Measurements from ENCODE around the gene ISM2. TPM values are rescaled to one million over a fixed set of nuclear protein-coding genes. Genes with fewer than 3 reads are reported as not detected.
A peak's percentile ranks its signal among the peaks of the same experiment; 100 is the strongest.

Gene ISM2
- total RNA-seq, 3 donors from 2014 or later, result 0.10 to 0.98 TPM; not detected in 1

GRCh38 chr14:77458249-77458950 lies 40.2 kb downstream of the ISM2 start:
- Histone ChIP-seq H3K4me1 (ENCODE audit: low read depth) (peaks cover 16% of the 10 kb centered on the region), H3K36me3 (ENCODE audit: low read depth) (peaks cover 7% of the 10 kb centered on the region), H3K9me3 (no peaks in the 10 kb centered on the region), H3K4me3 (peak overlapping the region; percentile 94)
- no peak for TF ChIP-seq CTCF (IDR thresholded peaks at IDR 0.05)
- DNase-seq (peak; percentile 57 to 65 (median 59)), ATAC-seq (peak; percentile 43)
- intact Hi-C loops (cut with DNase I, micrococcal nuclease), result no loop called here

GRCh38 chr14:77457522-77458248 lies 40.9 kb downstream of the ISM2 start, which contains the start of the genes AHSA1 and VIPAS39:
TSS of gene AHSA1 (plus strand) at chr14:77458093. CDS start at chr14:77458190, 97 bp downstream.
TSS of gene VIPAS39 (minus strand) at chr14:77457601. CDS start at chr14:77454102, 3,499 bp downstream.
- Histone ChIP-seq H3K4me1 (ENCODE audit: low read depth) (peaks cover 16% of the 10 kb centered on the region), H3K36me3 (ENCODE audit: low read depth) (peaks cover 6% of the 10 kb centered on the region), H3K9me3 (no peaks in the 10 kb centered on the region), H3K4me3 (peak within 1 kb of the TSS; percentile 94)
- TF ChIP-seq CTCF (IDR thresholded peaks at IDR 0.05), result no peak
- intact Hi-C loops (cut with DNase I, micrococcal nuclease), result no loop called here
- DNase-seq, result peak; percentile 90 to 97 (median 95)
- peak; percentile 96 for ATAC-seq

GRCh38 chr14:77457115-77457521 lies 41.5 kb downstream of the ISM2 start:
- H3K9me3 ChIP-seq, result no peaks in the 10 kb centered on the region
- intact Hi-C loops (cut with DNase I, micrococcal nuclease), result no loop called here
- no peak for DNase-seq
- H3K36me3 ChIP-seq (ENCODE audit: low read depth), result no peaks in the 10 kb centered on the region
- peak overlapping the region; percentile 94 for H3K4me3 ChIP-seq
- peak; percentile 11 for ATAC-seq
- TF ChIP-seq CTCF (IDR thresholded peaks at IDR 0.05), result no peak
- peaks cover 16% of the 10 kb centered on the region for H3K4me1 ChIP-seq (ENCODE audit: low read depth)

- Histone ChIP-seq H3K9me3 (no peaks in the 10 kb centered on the region), H3K36me3 (ENCODE audit: low read depth) (no peaks in the 10 kb centered on the region), H3K4me1 (ENCODE audit: low read depth) (peaks cover 16% of the 10 kb centered on the region), H3K4me3 (no peak overlapping the region)
- DNase-seq, result no peak
- TF ChIP-seq CTCF (IDR thresholded peaks at IDR 0.05), result no peak
- intact Hi-C loops (cut with DNase I, micrococcal nuclease), result no loop called here
- no peak for ATAC-seq
Observed at GRCh38 chr14:77455966-77456640, 42.5 kb downstream of the ISM2 start.

- TF ChIP-seq CTCF (IDR thresholded peaks at IDR 0.05), result no peak
- ATAC-seq (no peak), DNase-seq (no peak)
- Histone ChIP-seq H3K36me3 (ENCODE audit: low read depth) (peaks cover 12% of the 10 kb centered on the region), H3K4me1 (ENCODE audit: low read depth) (no peaks in the 10 kb centered on the region), H3K9me3 (no peaks in the 10 kb centered on the region), H3K4me3 (no peak overlapping the region)
- intact Hi-C loops (cut with DNase I, micrococcal nuclease), result no loop called here
Observed at GRCh38 chr14:77442196-77442595, 56.4 kb downstream of the ISM2 start.

Data from mucosa of descending colon (tissue), 3 donors.